HG03039 (cell line): ENCODE measurements around the gene DLGAP4.

ENCODE experiments used
- ATAC-seq: cut with Tn5 transposase; IDR thresholded peaks from one replicate; pipeline ENCODE4 v1.9.1; 2021; ENCODE audit warnings: mild to moderate bottlenecking, moderate library complexity; ENCODE audit not compliant: unreplicated experiment

The DLGAP4 gene

GRCh38 chr20:36574366-36575135, 268.4 kb downstream of the DLGAP4 start:
- no peak for ATAC-seq

- ATAC-seq, result no peak
These were observed 269.9 kb downstream of the DLGAP4 start for GRCh38 chr20:36576081-36576445.
